Activated CD4-positive, alpha-beta T cell treated with anti-CD3 and anti-CD28 coated beads, Interleukin-2, amount 50 U/mL, for 1 hour (primary cell): ENCODE measurements around the gene GMCL1.
"Not testable (repeated sequence)": the region's sequence is repeated elsewhere in the genome, so short reads cannot be mapped to it uniquely, and the experiment has no call there.

Experiments
- DNase-seq: peaks from one replicate; pipeline ENCODE4 v3.0.0-alpha.2; 2020

Gene GMCL1

GRCh38 chr2:69863298-69863697 lies 33.8 kb downstream of the GMCL1 start:
- no peak for DNase-seq

- DNase-seq, result no peak
Measured at GRCh38 chr2:69888451-69888850, 59.0 kb downstream of the GMCL1 start.

- no peak for DNase-seq
Measured at GRCh38 chr2:69889302-69889701, 59.8 kb downstream of the GMCL1 start.

- DNase-seq, result no peak
Measured at GRCh38 chr2:69890881-69891280, 61.4 kb downstream of the GMCL1 start.

GRCh38 chr2:69892838-69893424 lies 63.5 kb downstream of the GMCL1 start:
- not testable (repeated sequence) for DNase-seq

- DNase-seq, result peak; percentile 80
Measured at GRCh38 chr2:69893684-69894551, 64.5 kb downstream of the GMCL1 start, which contains the start of gene SNRNP27. Gene SNRNP27, plus strand, starts transcription at chr2:69893956. Its CDS starts 29 bp downstream, at chr2:69893985.

GRCh38 chr2:69894737-69895136 lies 65.3 kb downstream of the GMCL1 start:
- DNase-seq, result not testable (repeated sequence)

- DNase-seq, result peak; percentile 2
Measured at GRCh38 chr2:69902213-69902922, 72.9 kb downstream of the GMCL1 start.

GRCh38 chr2:69907216-69907615 lies 77.8 kb downstream of the GMCL1 start:
- DNase-seq, result no peak

- no peak for DNase-seq
Measured at GRCh38 chr2:69911985-69912563, 82.6 kb downstream of the GMCL1 start.

GRCh38 chr2:69914164-69914949 lies 84.9 kb downstream of the GMCL1 start:
- DNase-seq, result peak; percentile 23

- DNase-seq, result peak; percentile 100
Measured at GRCh38 chr2:69914950-69915945, 85.8 kb downstream of the GMCL1 start, which contains the start of gene MXD1. Gene MXD1, plus strand, starts transcription at chr2:69915109. Its CDS starts 222 bp downstream, at chr2:69915331.

GRCh38 chr2:69916106-69916505 lies 86.6 kb downstream of the GMCL1 start:
- no peak for DNase-seq

GRCh38 chr2:69917852-69918251 lies 88.4 kb downstream of the GMCL1 start:
- no peak for DNase-seq

- DNase-seq, result no peak
Measured at GRCh38 chr2:69918401-69918800, 88.9 kb downstream of the GMCL1 start.

- DNase-seq, result no peak
Measured at GRCh38 chr2:69923116-69923515, 93.7 kb downstream of the GMCL1 start.

GRCh38 chr2:69926849-69927515 lies 97.5 kb downstream of the GMCL1 start:
- no peak for DNase-seq
